Measurements from ENCODE around the gene ATP2B2. TPM values are rescaled to one million over a fixed set of nuclear protein-coding genes. Genes with fewer than 3 reads are reported as not detected.

The ATP2B2 gene
- polyA plus RNA-seq, 3 donors = not detected

GRCh38 chr3:10518506-10519150, 13.2 kb upstream of the ATP2B2 start:
- H3K36me3 Mint-ChIP-seq = no peaks in the 10 kb centered on the region
- Histone ChIP-seq H3K4me3 (replicated peaks in 1 of 3; ENCODE audit: low read depth in 2 of 3, low read length in 3 of 3) (no peak overlapping the region), H3K36me3 (replicated peaks in 1 of 2; ENCODE audit: control insufficient read depth in 1 of 2, insufficient read depth in 2 of 2, low read length in 2 of 2) (no peaks in the 10 kb centered on the region), H4K20me1 (ENCODE audit: insufficient read depth, low read length) (no peaks in the 10 kb centered on the region), H3K9me3 (replicated peaks in 1 of 2; ENCODE audit: control insufficient read depth in 1 of 2, insufficient read depth in 1 of 2, low read length in 2 of 2) (no peaks in the 10 kb centered on the region), H3K4me1 (ENCODE audit: control insufficient read depth in 1 of 2, insufficient read depth in 2 of 2, low read length in 2 of 2) (no peaks in the 10 kb centered on the region), H3K9ac (ENCODE audit: insufficient read depth, low read length, poor library complexity, severe bottlenecking) (no peak overlapping the region), H3K27me3 (ENCODE audit: control insufficient read depth in 2 of 2, insufficient read depth in 2 of 2, low read length in 2 of 2) (peaks cover 4 to 7% of the 10 kb centered on the region in 2 donors), H3K79me2 (ENCODE audit: insufficient read depth, low read length) (no peaks in the 10 kb centered on the region), H2AFZ (ENCODE audit: insufficient read depth, low read depth, low read length, poor library complexity, severe bottlenecking) (no peak overlapping the region), H3K4me2 (replicated peaks; ENCODE audit: extremely low read depth, low read length, poor library complexity, severe bottlenecking) (no peak overlapping the region), H3K27ac (ENCODE audit: low read depth in 1 of 2, low read length in 2 of 2) (no peak overlapping the region)
- no peak for TF ChIP-seq CTCF (IDR thresholded peaks at IDR 0.05)
- 93% methylated on average over 8 of the region's 13 CpGs for WGBS (ENCODE audit: insufficient coverage)
- no peak overlapping the region for H3K27ac Mint-ChIP-seq
- intact Hi-C loops (cut with micrococcal nuclease) = no loop called here
- H3K9me3 Mint-ChIP-seq = peaks cover 0 to 3% (median 0%) of the 10 kb centered on the region in 7 donors
- peaks cover 5 to 11% (median 9%) of the 10 kb centered on the region in 3 donors for H3K27me3 Mint-ChIP-seq (ENCODE audit: low read depth in 3 of 3)
- no peaks in the 10 kb centered on the region for H3K4me1 Mint-ChIP-seq
- H3K4me3 Mint-ChIP-seq = no peak overlapping the region
- no peak for DNase-seq

- no peaks in the 10 kb centered on the region for H3K36me3 ChIP-seq (replicated peaks in 1 of 2; ENCODE audit: control insufficient read depth in 1 of 2, insufficient read depth in 2 of 2, low read length in 2 of 2)
- no peaks in the 10 kb centered on the region for H3K4me1 ChIP-seq (ENCODE audit: control insufficient read depth in 1 of 2, insufficient read depth in 2 of 2, low read length in 2 of 2)
- no peak overlapping the region for H3K27ac Mint-ChIP-seq
- H3K4me1 Mint-ChIP-seq = no peaks in the 10 kb centered on the region
- no peak overlapping the region for H2AFZ ChIP-seq (ENCODE audit: insufficient read depth, low read depth, low read length, poor library complexity, severe bottlenecking)
- H3K4me2 ChIP-seq (replicated peaks; ENCODE audit: extremely low read depth, low read length, poor library complexity, severe bottlenecking) = no peak overlapping the region
- no peak overlapping the region for H3K27ac ChIP-seq (ENCODE audit: low read depth in 1 of 2, low read length in 2 of 2)
- H3K36me3 Mint-ChIP-seq = no peaks in the 10 kb centered on the region
- no peaks in the 10 kb centered on the region for H3K9me3 Mint-ChIP-seq
- no peak overlapping the region for H3K4me3 ChIP-seq (replicated peaks in 1 of 3; ENCODE audit: low read depth in 2 of 3, low read length in 3 of 3)
- H3K79me2 ChIP-seq (ENCODE audit: insufficient read depth, low read length) = no peaks in the 10 kb centered on the region
- WGBS (ENCODE audit: insufficient coverage) = 92% methylated on average over 7 of the region's 7 CpGs
- DNase-seq = no peak
- H3K27me3 ChIP-seq (ENCODE audit: control insufficient read depth in 2 of 2, insufficient read depth in 2 of 2, low read length in 2 of 2) = peaks cover 0 to 2% of the 10 kb centered on the region in 2 donors
- H3K9ac ChIP-seq (ENCODE audit: insufficient read depth, low read length, poor library complexity, severe bottlenecking) = no peak overlapping the region
- no peak overlapping the region for H3K4me3 Mint-ChIP-seq
- TF ChIP-seq CTCF (IDR thresholded peaks at IDR 0.05) = no peak
- no peaks in the 10 kb centered on the region for H4K20me1 ChIP-seq (ENCODE audit: insufficient read depth, low read length)
- peaks cover 2 to 4% (median 3%) of the 10 kb centered on the region in 3 donors for H3K27me3 Mint-ChIP-seq (ENCODE audit: low read depth in 3 of 3)
- no peaks in the 10 kb centered on the region for H3K9me3 ChIP-seq (replicated peaks in 1 of 2; ENCODE audit: control insufficient read depth in 1 of 2, insufficient read depth in 1 of 2, low read length in 2 of 2)
- intact Hi-C loops (cut with micrococcal nuclease) = no loop called here
Measured at GRCh38 chr3:10517627-10518026, 12.2 kb upstream of the ATP2B2 start.
